Measurements from ENCODE around the gene KIDINS220. TPM values are rescaled to one million over a fixed set of nuclear protein-coding genes. Genes with fewer than 3 reads are reported as not detected.

The KIDINS220 gene
- total and polyA plus RNA-seq, 9 of the 15 experiments (the other 6 are each of a cell fraction or from before 2014, with no cell fraction given), result 15.2 to 48.0 (median 34.4) TPM

- BruUV-seq (replicated peaks), result no TSS peak
- in situ Hi-C loops (cut with MboI), result no loop called here
- H4K20me1 ChIP-seq (replicated peaks; ENCODE audit: control insufficient read depth, insufficient read depth, low read length), result no peaks in the 10 kb centered on the region
- no peak overlapping the region for H3K4me2 ChIP-seq (ENCODE audit: insufficient read depth, low read length)
- no peak overlapping the region for H3K4me3 ChIP-seq
- FAIRE-seq (no peak), DNase-seq (ENCODE audit: extremely low read depth in 1 of 4, low spot score in 3 of 4) (no peak), ATAC-seq (no peak)
- H3K79me2 ChIP-seq (ENCODE audit: control insufficient read depth, insufficient read depth, low read length), result no peaks in the 10 kb centered on the region
- no peak overlapping the region for H3K27ac ChIP-seq (ENCODE audit: extremely low read depth, low read depth, low read length)
- H2AFZ ChIP-seq (ENCODE audit: low read depth, low read length), result no peak overlapping the region
- H3K36me3 ChIP-seq (ENCODE audit: control insufficient read depth, insufficient read depth, low read length), result peaks cover 38% of the 10 kb centered on the region; the same call in 2 of the 3 replicates
- no peaks in the 10 kb centered on the region for H3K9me3 ChIP-seq (replicated peaks; ENCODE audit: control insufficient read depth, insufficient read depth, low read depth, low read length)
- intact Hi-C loops (cut with micrococcal nuclease), result no loop called here
- H3K4me1 ChIP-seq (replicated peaks in 1 of 2; ENCODE audit: control insufficient read depth in 2 of 2, insufficient read depth in 2 of 2, low read length in 2 of 2), result no peaks in the 10 kb centered on the region
- H3K9ac ChIP-seq (ENCODE audit: insufficient read depth in 1 of 2, low read depth in 2 of 2, low read length in 2 of 2), result no peak overlapping the region
- POLR2A ChIA-PET, result no interaction called here
- WGBS (ENCODE audit: insufficient coverage, low coverage, missing lambda C conversion rate), result 90% methylated on average over 4 of the region's 4 CpGs
- CTCF ChIA-PET (ENCODE audit: low intra/inter-chr PET ratio), result no interaction called here
- H3K27me3 ChIP-seq (ENCODE audit: control insufficient read depth in 2 of 2, insufficient read depth in 2 of 2, low read length in 2 of 2), result no peaks in the 10 kb centered on the region
- no peaks in the 10 kb centered on the region for H3K9me1 ChIP-seq (ENCODE audit: control insufficient read depth, insufficient read depth, low read length)
- no peak for TF ChIP-seq L3MBTL2 (IDR thresholded peaks at IDR 0.05)
- no peak for TF ChIP-seq TOE1 (IDR thresholded peaks at IDR 0.05; ENCODE audit: borderline replicate concordance)
- no peak for TF ChIP-seq TOE1 (CRISPR knock-in tag; IDR thresholded peaks at IDR 0.05; ENCODE audit: borderline replicate concordance, low read depth)
- no peak for TF ChIP-seq ATF6 (CRISPR knock-in tag; IDR thresholded peaks at IDR 0.05)
- TF ChIP-seq DACH1 (IDR thresholded peaks at IDR 0.05; ENCODE audit: partially characterized antibody), result no peak
- no peak for TF ChIP-seq MED1 (CRISPR knock-in tag; IDR thresholded peaks at IDR 0.05; ENCODE audit: borderline replicate concordance)
- TF ChIP-seq ELF2 (CRISPR knock-in tag; IDR thresholded peaks at IDR 0.05), result no peak
- TF ChIP-seq EWSR1 (IDR thresholded peaks at IDR 0.05; ENCODE audit: borderline replicate concordance, low read depth, partially characterized antibody), result no peak
- TF ChIP-seq ZNF407 (IDR thresholded peaks at IDR 0.05; ENCODE audit: low read depth), result no peak
- no peak for TF ChIP-seq BRD9 (IDR thresholded peaks at IDR 0.05; ENCODE audit: low read depth, partially characterized antibody)
- TF ChIP-seq ZNF717 (CRISPR knock-in tag; IDR thresholded peaks at IDR 0.05), result no peak
- TF ChIP-seq ZNF232 (CRISPR knock-in tag; IDR thresholded peaks at IDR 0.05), result no peak
- TF ChIP-seq ERF (CRISPR knock-in tag; IDR thresholded peaks at IDR 0.05), result no peak
- TF ChIP-seq ZNF311 (CRISPR knock-in tag; IDR thresholded peaks at IDR 0.05), result no peak
- no peak for TF ChIP-seq CBFA2T3 (IDR thresholded peaks at IDR 0.05)
Measured at GRCh38 chr2:8752385-8752784, 85.0 kb downstream of the KIDINS220 start.

All from K562 (cell line).